Measurements from ENCODE around the gene PEX26. TPM values are rescaled to one million over a fixed set of nuclear protein-coding genes. Genes with fewer than 3 reads are reported as not detected.

Gene PEX26
- total and polyA plus RNA-seq, 9 of the 15 experiments (the other 6 are each of a cell fraction or from before 2014, with no cell fraction given) = 0.35 to 39.6 (median 17.4) TPM

DNA sequence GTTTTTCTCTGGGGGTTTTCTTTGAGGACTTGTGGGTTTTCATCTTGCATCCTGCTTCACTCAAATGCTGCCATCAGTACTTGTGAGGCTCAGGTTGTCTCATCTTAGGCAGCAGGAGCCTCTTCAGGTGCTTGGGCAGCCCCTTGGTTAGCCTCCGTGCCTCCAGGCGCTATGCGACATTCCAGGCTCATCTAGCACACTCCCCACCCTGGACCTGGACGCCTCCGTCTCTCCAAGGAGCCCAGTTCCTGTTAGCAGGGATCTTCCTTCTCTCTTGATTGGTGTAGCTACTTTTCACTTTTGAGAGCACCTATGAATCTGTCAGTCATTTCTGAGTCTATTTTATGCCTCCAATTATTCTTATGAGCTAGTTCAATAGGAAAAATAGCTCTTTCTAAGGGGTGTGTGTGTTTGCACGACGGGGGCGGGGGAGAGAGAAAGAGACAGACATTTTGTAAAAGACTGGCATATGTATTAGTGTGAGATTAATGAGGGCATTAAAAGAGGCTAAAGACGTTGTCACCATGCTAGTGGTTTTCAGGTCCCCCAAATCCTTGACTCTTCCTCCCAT, 40.6 kb downstream of the PEX26 start (continued):
- no peak for TF ChIP-seq RAD51 (IDR thresholded peaks at IDR 0.05; ENCODE audit: borderline replicate concordance, low read depth)

DNA sequence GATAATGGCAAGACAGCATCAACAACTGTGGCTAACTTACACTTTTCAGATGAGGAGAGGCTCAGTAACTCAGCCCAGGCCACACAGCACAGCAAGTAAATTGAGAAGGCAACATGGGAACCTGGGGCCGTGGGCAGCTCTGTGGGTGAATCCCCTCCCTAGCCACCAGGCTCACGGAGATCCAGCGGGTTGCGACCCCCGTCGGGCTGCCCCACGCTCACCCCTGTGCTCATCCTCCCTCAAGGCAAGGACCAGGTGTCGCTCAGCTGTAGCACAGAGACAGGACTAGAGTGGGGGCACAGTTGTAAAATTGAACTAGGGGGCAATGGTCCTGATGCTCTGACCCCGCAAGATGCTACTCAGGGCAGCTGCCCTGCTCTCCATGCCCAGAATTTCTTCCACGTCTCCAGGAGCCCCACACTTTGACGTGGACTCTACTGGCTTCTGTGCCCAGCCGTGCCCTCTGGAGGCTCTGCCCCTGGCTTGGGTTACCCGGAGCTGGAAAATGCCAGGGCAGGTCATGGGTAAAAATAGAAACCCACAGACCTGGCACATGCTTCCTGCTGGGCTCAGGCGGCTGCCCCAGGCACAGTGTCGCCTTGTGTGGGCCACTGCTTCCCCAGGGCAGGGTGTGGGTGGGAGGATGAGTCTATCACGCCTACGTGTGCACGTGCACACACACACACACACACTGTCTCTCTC, 41.8 kb downstream of the PEX26 start:
- Histone ChIP-seq H3K9ac (ENCODE audit: insufficient read depth in 1 of 2, low read depth in 2 of 2, low read length in 2 of 2) (no peak overlapping the region; a peak in 1 of 4 replicates), H3K9me1 (ENCODE audit: control insufficient read depth, insufficient read depth, low read length) (no peaks in the 10 kb centered on the region), H3K4me1 (replicated peaks in 1 of 2; ENCODE audit: control insufficient read depth in 2 of 2, insufficient read depth in 2 of 2, low read length in 2 of 2) (peaks cover 0 to 3% of the 10 kb centered on the region in 2 experiments; a peak in 1 of 5 replicates), H3K36me3 (ENCODE audit: control insufficient read depth, insufficient read depth, low read length) (no peaks in the 10 kb centered on the region), H3K27me3 (ENCODE audit: control insufficient read depth in 2 of 2, insufficient read depth in 2 of 2, low read length in 2 of 2) (peaks cover 13 to 41% of the 10 kb centered on the region in 2 experiments; a peak in 3 of 5 replicates), H2AFZ (ENCODE audit: low read depth, low read length) (no peak overlapping the region), H3K4me2 (ENCODE audit: insufficient read depth, low read length) (no peak overlapping the region), H3K4me3 (no peak overlapping the region), H4K20me1 (replicated peaks; ENCODE audit: control insufficient read depth, insufficient read depth, low read length) (no peaks in the 10 kb centered on the region), H3K9me3 (replicated peaks; ENCODE audit: control insufficient read depth, insufficient read depth, low read depth, low read length) (no peaks in the 10 kb centered on the region), H3K79me2 (ENCODE audit: control insufficient read depth, insufficient read depth, low read length) (no peaks in the 10 kb centered on the region), H3K27ac (ENCODE audit: extremely low read depth, low read depth, low read length) (no peak overlapping the region)
- in situ Hi-C loops (cut with MboI) (no loop called here), intact Hi-C loops (cut with micrococcal nuclease) (no loop called here)
- BruUV-seq (replicated peaks) = no TSS peak
- no peak for ATAC-seq
- WGBS (ENCODE audit: insufficient coverage, low coverage, missing lambda C conversion rate) = 19% methylated on average over 18 of the region's 18 CpGs
- TF ChIP-seq, protein P1, sequence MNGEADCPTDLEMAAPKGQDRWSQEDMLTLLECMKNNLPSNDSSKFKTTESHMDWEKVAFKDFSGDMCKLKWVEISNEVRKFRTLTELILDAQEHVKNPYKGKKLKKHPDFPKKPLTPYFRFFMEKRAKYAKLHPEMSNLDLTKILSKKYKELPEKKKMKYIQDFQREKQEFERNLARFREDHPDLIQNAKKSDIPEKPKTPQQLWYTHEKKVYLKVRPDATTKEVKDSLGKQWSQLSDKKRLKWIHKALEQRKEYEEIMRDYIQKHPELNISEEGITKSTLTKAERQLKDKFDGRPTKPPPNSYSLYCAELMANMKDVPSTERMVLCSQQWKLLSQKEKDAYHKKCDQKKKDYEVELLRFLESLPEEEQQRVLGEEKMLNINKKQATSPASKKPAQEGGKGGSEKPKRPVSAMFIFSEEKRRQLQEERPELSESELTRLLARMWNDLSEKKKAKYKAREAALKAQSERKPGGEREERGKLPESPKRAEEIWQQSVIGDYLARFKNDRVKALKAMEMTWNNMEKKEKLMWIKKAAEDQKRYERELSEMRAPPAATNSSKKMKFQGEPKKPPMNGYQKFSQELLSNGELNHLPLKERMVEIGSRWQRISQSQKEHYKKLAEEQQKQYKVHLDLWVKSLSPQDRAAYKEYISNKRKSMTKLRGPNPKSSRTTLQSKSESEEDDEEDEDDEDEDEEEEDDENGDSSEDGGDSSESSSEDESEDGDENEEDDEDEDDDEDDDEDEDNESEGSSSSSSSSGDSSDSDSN (IDR thresholded peaks at IDR 0.05; ENCODE audit: borderline replicate concordance in 1 of 2, low read depth in 2 of 2, low read length in 2 of 2) = no peak
- TF ChIP-seq, protein P2, sequence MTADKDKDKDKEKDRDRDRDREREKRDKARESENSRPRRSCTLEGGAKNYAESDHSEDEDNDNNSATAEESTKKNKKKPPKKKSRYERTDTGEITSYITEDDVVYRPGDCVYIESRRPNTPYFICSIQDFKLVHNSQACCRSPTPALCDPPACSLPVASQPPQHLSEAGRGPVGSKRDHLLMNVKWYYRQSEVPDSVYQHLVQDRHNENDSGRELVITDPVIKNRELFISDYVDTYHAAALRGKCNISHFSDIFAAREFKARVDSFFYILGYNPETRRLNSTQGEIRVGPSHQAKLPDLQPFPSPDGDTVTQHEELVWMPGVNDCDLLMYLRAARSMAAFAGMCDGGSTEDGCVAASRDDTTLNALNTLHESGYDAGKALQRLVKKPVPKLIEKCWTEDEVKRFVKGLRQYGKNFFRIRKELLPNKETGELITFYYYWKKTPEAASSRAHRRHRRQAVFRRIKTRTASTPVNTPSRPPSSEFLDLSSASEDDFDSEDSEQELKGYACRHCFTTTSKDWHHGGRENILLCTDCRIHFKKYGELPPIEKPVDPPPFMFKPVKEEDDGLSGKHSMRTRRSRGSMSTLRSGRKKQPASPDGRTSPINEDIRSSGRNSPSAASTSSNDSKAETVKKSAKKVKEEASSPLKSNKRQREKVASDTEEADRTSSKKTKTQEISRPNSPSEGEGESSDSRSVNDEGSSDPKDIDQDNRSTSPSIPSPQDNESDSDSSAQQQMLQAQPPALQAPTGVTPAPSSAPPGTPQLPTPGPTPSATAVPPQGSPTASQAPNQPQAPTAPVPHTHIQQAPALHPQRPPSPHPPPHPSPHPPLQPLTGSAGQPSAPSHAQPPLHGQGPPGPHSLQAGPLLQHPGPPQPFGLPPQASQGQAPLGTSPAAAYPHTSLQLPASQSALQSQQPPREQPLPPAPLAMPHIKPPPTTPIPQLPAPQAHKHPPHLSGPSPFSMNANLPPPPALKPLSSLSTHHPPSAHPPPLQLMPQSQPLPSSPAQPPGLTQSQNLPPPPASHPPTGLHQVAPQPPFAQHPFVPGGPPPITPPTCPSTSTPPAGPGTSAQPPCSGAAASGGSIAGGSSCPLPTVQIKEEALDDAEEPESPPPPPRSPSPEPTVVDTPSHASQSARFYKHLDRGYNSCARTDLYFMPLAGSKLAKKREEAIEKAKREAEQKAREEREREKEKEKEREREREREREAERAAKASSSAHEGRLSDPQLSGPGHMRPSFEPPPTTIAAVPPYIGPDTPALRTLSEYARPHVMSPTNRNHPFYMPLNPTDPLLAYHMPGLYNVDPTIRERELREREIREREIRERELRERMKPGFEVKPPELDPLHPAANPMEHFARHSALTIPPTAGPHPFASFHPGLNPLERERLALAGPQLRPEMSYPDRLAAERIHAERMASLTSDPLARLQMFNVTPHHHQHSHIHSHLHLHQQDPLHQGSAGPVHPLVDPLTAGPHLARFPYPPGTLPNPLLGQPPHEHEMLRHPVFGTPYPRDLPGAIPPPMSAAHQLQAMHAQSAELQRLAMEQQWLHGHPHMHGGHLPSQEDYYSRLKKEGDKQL (CRISPR knock-in tag; IDR thresholded peaks at IDR 0.05; ENCODE audit: borderline replicate concordance) = no peak
- TF ChIP-seq NONO (IDR thresholded peaks at IDR 0.05; ENCODE audit: low read depth in 2 of 2, low read length in 1 of 2) = no peak
- DNase-seq (ENCODE audit: extremely low read depth in 1 of 4, low spot score in 3 of 4) = no peak
- ChIA-PET POLR2A (interaction anchor here (0.8 to 1.3 kb wide), 2 partner anchors 13 to 37 kb away, joined by 3 read pairs; no protein-coding TSS in a partner anchor), CTCF (ENCODE audit: low intra/inter-chr PET ratio) (no interaction called here)
- no peak for FAIRE-seq
